HepG2 (cell line): ENCODE data around the gene MARCHF2. TPM values are rescaled to one million over a fixed set of nuclear protein-coding genes. Genes with fewer than 3 reads are reported as not detected.

Experiments used
- ATAC-seq: fragments of 200-7000 bp; cut with Tn5 transposase; 3 replicates; pipeline ENCODE4 v1.9.1; 2020; ENCODE audit warnings: mild to moderate bottlenecking, moderate library complexity
- BruUV-seq: library from RNA; stranded (reverse); fragments of 400-500 nt; replicated peaks from 2 replicates; lab custom pipeline; 2021; lab: Mats Ljungman, UMichigan
- CTCF ChIA-PET: fragments of 300-600 bp; formaldehyde crosslinking; extraction: SDS; loops from one replicate; lab custom pipeline; 2021; ENCODE audit warnings: low total read pairs, inconsistent platforms, low intra/inter-chr PET ratio; lab: Yijun Ruan, JAX
- POLR2A ChIA-PET: fragments of 350-600 bp; sonication (Branson Sonifier 250); formaldehyde crosslinking; loops from one replicate; lab custom pipeline; 2020; ENCODE audit warnings: antibody characterized with exemption, inconsistent platforms; lab: Yijun Ruan, JAX
- DNase-seq: peaks from one replicate; pipeline ENCODE4 v3.0.0-alpha.2; 2015; ENCODE audit warnings: low spot score
- FAIRE-seq: peaks from 3 replicates; lab custom pipeline; 2011; peaks lifted over from hg19 to GRCh38; lab: Jason Lieb, UNC
- H2AFZ ChIP-seq: one replicate; pipeline ENCODE4 v1.6.1; 2011; ENCODE audit warnings: low read length, inconsistent platforms
- H3K27ac ChIP-seq: fragments of 300-600 bp; 3 replicates; pipeline ENCODE4 v1.8.0; 2011; ENCODE audit warnings: mixed run types, mild to moderate bottlenecking, mixed read lengths, low read length, inconsistent platforms; ENCODE audit not compliant: insufficient read depth; ENCODE audit errors: extremely low read length
- H3K27me3 ChIP-seq, 2 experiments: fragments of 200-600 bp in 1 of 2; 2 replicates in 1 of 2; 3 replicates in 1 of 2; pipeline versions ENCODE4 v1.6.0 to v1.8.0; 2011; ENCODE audit warnings: low read length in 2 of 2, mild to moderate bottlenecking in 2 of 2, moderate library complexity in 2 of 2, inconsistent platforms in 1 of 2; ENCODE audit not compliant: insufficient read depth in 2 of 2, control insufficient read depth in 1 of 2
- H3K36me3 ChIP-seq, 2 experiments: fragments of 200-600 bp in 1 of 2; replicated peaks in 1 of 2; 2 replicates in 1 of 2; 3 replicates in 1 of 2; pipeline versions ENCODE4 v1.5.1 to v1.8.0; 2011; ENCODE audit warnings: low read length in 2 of 2, inconsistent platforms in 1 of 2; ENCODE audit not compliant: insufficient read depth in 2 of 2, control insufficient read depth in 1 of 2
- H3K4me1 ChIP-seq: 2 replicates; pipeline ENCODE4 v1.5.1; 2012; ENCODE audit warnings: low read length, inconsistent platforms; ENCODE audit not compliant: insufficient read depth
- H3K4me2 ChIP-seq: 2 replicates; pipeline ENCODE4 v1.6.0; 2011; ENCODE audit warnings: low read depth, low read length, inconsistent platforms
- H3K4me3 ChIP-seq, 3 experiments: fragments of 200-600 bp in 1 of 3; sonication (generic), shearing (Covaris generic) in 1 of 3; replicated peaks in 1 of 3; 2 replicates each; pipeline ENCODE4 v1.5.1; 2011 to 2016; ENCODE audit warnings: low read length in 3 of 3, inconsistent platforms in 2 of 3, low read depth in 2 of 3, mild to moderate bottlenecking in 2 of 3, control low read depth in 1 of 3, mixed read lengths in 1 of 3; ENCODE audit not compliant: insufficient read depth in 1 of 3
- H3K79me2 ChIP-seq: one replicate; pipeline ENCODE4 v1.6.1; 2011; ENCODE audit warnings: low read length, inconsistent platforms; ENCODE audit not compliant: insufficient read depth
- H3K9ac ChIP-seq: 2 replicates; pipeline ENCODE4 v1.6.0; 2011; ENCODE audit warnings: mild to moderate bottlenecking, low read depth, low read length, inconsistent platforms; ENCODE audit not compliant: insufficient read depth
- H3K9me3 ChIP-seq: 2 replicates; pipeline ENCODE4 v1.5.1; 2012; ENCODE audit warnings: mild to moderate bottlenecking, low read length
- H4K20me1 ChIP-seq: 2 replicates; pipeline ENCODE4 v1.6.0; 2011; ENCODE audit warnings: inconsistent platforms, mild to moderate bottlenecking, low read length, moderate library complexity; ENCODE audit not compliant: insufficient read depth
- HOXA9 ChIP-seq: sonication (generic); formaldehyde crosslinking; IDR thresholded peaks from 2 replicates; pipeline ENCODE4 v1.8.1; 2022; ENCODE audit warnings: missing genetic modification reagents, mild to moderate bottlenecking, moderate library complexity, borderline replicate concordance
- IKZF1 ChIP-seq: fragments of 450-650 bp; IDR thresholded peaks from 2 replicates; pipeline ENCODE4 v1.7.1; 2016
- MED1 ChIP-seq: sonication (generic); formaldehyde crosslinking; IDR thresholded peaks from 2 replicates; pipeline ENCODE4 v1.4.0; 2020; ENCODE audit warnings: missing genetic modification reagents
- MLLT10 ChIP-seq: sonication (generic); formaldehyde crosslinking; IDR thresholded peaks from 2 replicates; pipeline ENCODE4 v1.4.0; 2020; ENCODE audit warnings: missing genetic modification reagents
- NKX3-1 ChIP-seq: sonication (generic); formaldehyde crosslinking; IDR thresholded peaks from 2 replicates; pipeline ENCODE4 v1.5.0; 2020; ENCODE audit warnings: missing genetic modification reagents
- XRCC5 ChIP-seq: fragments of 200-400 bp; formaldehyde crosslinking; optimal IDR thresholded peaks from 2 replicates; pipeline ENCODE3; 2017; ENCODE audit warnings: mild to moderate bottlenecking, low read length
- WGBS: methylation state at CpG from one replicate; pipeline ENCODE4 v1.1.6; 2017; ENCODE audit warnings: low lambda C conversion rate; 5-methylcytosine and 5-hydroxymethylcytosine counted together
- in situ Hi-C: cut with HindIII; loops from 2 replicates; pipeline ENCODE4 v1.10.0; 2017; ENCODE audit warnings: low pct_unique_long_range_greater_than_20kb; ENCODE audit not compliant: extremely low pct_ligation_motif_present
- intact Hi-C: fragments of 100-400 bp; cut with micrococcal nuclease; formaldehyde crosslinking; loops from one replicate; pipeline ENCODE4 v1.10.0; 2022; ENCODE audit not compliant: unreplicated experiment
- polyA plus RNA-seq, 8 experiments: library from polyadenylated mRNA; depleted of rRNA in 3 of 8; stranded (reverse) in 7 of 8; unstranded in 1 of 8; fragments of >200 nt; fragmentation: Illumina TruSeq in 4 of 8; extraction: Trizol in 4 of 8; gene quantifications; 2 replicates each; pipeline versions ENCODE4 v1.2.1 to v1.2.3, GENCODE V29; 2011 to 2016; ENCODE audit warnings: low read depth in 4 of 8, missing spikeins in 1 of 8, mixed read lengths in 1 of 8; ENCODE audit not compliant: insufficient read depth in 1 of 8
- total RNA-seq, 5 experiments: library from RNA; depleted of rRNA; stranded (reverse); fragments of >200 nt; fragmentation: Illumina TruSeq; extraction: Trizol; gene quantifications; 2 replicates each; pipeline ENCODE4 v1.2.3, GENCODE V29; 2016; ENCODE audit warnings: low read depth in 1 of 5
- TF ChIP-seq, protein P1 (sequence below): IDR thresholded peaks from 2 replicates; pipeline ENCODE4 v1.6.1; 2012; ENCODE audit warnings: low read length, improper control_type of control experiment
- TF ChIP-seq, protein P2 (sequence below): sonication (generic); formaldehyde crosslinking; IDR thresholded peaks from 2 replicates; pipeline ENCODE4 v1.4.0; 2020; ENCODE audit warnings: mild to moderate bottlenecking, missing genetic modification reagents
- TF ChIP-seq, protein P3 (sequence below): sonication (generic); formaldehyde crosslinking; IDR thresholded peaks from 2 replicates; pipeline ENCODE4 v1.4.0; 2020; ENCODE audit warnings: mild to moderate bottlenecking, missing genetic modification reagents
- TF ChIP-seq, protein P4 (sequence below): IDR thresholded peaks from 2 replicates; pipeline ENCODE4 v1.6.1; 2016; ENCODE audit warnings: control low read depth

MARCHF2 gene
- total and polyA plus RNA-seq, 2 of the 13 experiments (the other 11 are each of a cell fraction or from before 2014, with no cell fraction given) = 12.7 to 13.0 TPM

DNA sequence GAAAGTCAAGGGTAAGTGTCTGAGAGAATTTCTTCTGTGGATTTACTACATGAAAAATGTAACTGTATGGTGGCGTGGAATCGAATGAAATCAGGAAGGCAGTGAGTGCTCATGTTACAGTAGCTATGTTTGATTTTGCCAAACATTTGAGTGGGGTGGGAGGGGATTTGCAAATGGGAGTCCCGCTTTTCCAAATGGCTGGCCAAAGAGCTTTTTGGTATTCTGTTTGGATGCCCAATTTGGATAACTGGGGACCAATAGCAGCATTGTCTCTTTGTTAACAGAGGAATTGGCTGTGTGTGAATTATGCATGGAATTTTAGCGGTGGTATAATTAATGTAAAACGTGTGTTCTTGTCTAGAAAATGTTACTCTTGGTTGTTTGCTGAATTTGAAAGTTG, 49.5 kb downstream of the MARCHF2 start:
- intact Hi-C loops (no loop called here), in situ Hi-C loops (no loop called here)
- no peak for DNase-seq
- Histone ChIP-seq H3K9me3 (no peaks in the 10 kb centered on the region), H3K4me1 (peaks cover 33% of the 10 kb centered on the region), H3K4me2 (no peak overlapping the region), H3K79me2 (peaks cover 72% of the 10 kb centered on the region), H3K27ac (no peak overlapping the region), H3K27me3 (no peaks in the 10 kb centered on the region), H3K4me3 (no peak overlapping the region), H3K9ac (no peak overlapping the region), H4K20me1 (peaks cover 51% of the 10 kb centered on the region), H3K36me3 (peaks cover 31 to 74% of the 10 kb centered on the region in 2 experiments), H2AFZ (no peak overlapping the region)
- BruUV-seq = no TSS peak
- no peak for ATAC-seq
- no peak for FAIRE-seq
- ChIA-PET CTCF (no interaction called here), POLR2A (no interaction called here)
- WGBS = 96% methylated on average over 5 of the region's 5 CpGs
- no peak for TF ChIP-seq MLLT10 (CRISPR knock-in tag)
- TF ChIP-seq, protein P1, sequence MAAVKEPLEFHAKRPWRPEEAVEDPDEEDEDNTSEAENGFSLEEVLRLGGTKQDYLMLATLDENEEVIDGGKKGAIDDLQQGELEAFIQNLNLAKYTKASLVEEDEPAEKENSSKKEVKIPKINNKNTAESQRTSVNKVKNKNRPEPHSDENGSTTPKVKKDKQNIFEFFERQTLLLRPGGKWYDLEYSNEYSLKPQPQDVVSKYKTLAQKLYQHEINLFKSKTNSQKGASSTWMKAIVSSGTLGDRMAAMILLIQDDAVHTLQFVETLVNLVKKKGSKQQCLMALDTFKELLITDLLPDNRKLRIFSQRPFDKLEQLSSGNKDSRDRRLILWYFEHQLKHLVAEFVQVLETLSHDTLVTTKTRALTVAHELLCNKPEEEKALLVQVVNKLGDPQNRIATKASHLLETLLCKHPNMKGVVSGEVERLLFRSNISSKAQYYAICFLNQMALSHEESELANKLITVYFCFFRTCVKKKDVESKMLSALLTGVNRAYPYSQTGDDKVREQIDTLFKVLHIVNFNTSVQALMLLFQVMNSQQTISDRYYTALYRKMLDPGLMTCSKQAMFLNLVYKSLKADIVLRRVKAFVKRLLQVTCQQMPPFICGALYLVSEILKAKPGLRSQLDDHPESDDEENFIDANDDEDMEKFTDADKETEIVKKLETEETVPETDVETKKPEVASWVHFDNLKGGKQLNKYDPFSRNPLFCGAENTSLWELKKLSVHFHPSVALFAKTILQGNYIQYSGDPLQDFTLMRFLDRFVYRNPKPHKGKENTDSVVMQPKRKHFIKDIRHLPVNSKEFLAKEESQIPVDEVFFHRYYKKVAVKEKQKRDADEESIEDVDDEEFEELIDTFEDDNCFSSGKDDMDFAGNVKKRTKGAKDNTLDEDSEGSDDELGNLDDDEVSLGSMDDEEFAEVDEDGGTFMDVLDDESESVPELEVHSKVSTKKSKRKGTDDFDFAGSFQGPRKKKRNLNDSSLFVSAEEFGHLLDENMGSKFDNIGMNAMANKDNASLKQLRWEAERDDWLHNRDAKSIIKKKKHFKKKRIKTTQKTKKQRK = no peak
- TF ChIP-seq, protein P2, sequence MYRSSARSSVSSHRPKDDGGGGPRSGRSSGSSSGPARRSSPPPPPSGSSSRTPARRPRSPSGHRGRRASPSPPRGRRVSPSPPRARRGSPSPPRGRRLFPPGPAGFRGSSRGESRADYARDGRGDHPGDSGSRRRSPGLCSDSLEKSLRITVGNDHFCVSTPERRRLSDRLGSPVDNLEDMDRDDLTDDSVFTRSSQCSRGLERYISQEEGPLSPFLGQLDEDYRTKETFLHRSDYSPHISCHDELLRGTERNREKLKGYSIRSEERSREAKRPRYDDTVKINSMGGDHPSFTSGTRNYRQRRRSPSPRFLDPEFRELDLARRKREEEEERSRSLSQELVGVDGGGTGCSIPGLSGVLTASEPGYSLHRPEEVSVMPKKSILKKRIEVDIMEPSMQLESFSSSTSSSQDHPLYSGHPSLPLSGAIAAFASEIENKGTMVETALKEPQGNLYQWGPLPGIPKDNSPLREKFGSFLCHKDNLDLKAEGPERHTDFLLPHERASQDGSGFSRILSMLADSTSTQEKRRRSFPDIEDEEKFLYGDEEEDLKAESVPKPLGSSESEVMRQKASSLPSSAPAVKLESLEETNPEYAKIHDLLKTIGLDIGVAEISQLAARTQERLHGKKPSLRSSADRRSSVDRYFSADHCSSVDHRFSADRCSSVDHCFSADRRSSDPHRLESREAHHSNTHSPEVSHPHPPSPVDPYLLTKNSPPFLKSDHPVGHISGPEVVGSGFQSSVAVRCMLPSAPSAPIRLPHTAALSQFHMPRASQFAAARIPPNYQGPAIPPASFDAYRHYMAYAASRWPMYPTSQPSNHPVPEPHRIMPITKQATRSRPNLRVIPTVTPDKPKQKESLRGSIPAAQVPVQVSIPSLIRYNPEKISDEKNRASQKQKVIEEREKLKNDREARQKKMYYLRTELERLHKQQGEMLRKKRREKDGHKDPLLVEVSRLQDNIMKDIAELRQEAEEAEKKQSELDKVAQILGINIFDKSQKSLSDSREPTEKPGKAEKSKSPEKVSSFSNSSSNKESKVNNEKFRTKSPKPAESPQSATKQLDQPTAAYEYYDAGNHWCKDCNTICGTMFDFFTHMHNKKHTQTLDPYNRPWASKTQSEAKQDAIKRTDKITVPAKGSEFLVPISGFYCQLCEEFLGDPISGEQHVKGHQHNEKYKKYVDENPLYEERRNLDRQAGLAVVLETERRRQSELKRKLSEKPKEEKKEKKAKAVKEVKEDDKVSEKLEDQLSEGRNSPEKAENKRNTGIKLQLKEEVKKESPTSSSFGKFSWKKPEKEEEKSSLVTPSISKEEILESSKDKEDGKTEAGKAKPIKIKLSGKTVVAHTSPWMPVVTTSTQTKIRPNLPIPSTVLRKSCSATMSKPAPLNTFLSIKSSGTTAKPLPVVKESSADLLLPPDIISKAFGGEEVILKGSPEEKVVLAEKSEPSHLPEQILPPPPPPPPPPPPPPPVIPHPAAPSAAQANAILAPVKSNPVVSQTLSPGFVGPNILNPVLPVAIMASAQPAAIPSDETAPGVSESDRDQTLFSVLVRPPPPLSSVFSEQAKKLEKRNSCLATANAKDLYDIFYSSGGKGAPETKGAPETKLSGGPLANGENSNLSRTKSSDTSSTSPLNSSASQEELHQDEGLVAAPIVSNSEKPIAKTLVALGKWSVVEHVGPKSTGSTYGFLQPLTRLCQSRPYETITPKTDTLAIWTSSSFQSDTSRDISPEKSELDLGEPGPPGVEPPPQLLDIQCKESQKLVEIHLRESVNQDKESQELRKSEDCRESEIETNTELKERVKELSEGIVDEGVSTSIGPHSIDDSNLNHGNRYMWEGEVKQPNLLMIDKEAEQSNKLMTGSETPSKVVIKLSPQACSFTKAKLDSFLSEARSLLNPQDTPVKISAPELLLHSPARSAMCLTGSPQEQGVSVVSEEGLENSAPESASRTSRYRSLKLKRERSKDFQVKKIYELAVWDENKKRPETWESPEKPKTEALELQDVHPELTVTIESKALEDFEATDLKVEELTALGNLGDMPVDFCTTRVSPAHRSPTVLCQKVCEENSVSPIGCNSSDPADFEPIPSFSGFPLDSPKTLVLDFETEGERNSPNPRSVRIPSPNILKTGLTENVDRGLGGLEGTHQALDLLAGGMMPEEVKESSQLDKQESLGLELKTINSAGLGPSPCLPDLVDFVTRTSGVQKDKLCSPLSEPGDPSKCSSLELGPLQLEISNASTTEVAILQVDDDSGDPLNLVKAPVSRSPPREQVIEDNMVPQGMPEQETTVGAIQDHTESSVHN = no peak
- TF ChIP-seq, protein P3, sequence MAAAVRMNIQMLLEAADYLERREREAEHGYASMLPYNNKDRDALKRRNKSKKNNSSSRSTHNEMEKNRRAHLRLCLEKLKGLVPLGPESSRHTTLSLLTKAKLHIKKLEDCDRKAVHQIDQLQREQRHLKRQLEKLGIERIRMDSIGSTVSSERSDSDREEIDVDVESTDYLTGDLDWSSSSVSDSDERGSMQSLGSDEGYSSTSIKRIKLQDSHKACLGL (CRISPR knock-in tag) = no peak
- no peak for TF ChIP-seq IKZF1
- no peak for TF ChIP-seq MED1 (CRISPR knock-in tag)
- TF ChIP-seq, protein P4, sequence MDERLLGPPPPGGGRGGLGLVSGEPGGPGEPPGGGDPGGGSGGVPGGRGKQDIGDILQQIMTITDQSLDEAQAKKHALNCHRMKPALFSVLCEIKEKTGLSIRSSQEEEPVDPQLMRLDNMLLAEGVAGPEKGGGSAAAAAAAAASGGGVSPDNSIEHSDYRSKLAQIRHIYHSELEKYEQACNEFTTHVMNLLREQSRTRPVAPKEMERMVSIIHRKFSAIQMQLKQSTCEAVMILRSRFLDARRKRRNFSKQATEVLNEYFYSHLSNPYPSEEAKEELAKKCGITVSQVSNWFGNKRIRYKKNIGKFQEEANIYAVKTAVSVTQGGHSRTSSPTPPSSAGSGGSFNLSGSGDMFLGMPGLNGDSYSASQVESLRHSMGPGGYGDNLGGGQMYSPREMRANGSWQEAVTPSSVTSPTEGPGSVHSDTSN (CRISPR knock-in tag) = no peak
- TF ChIP-seq NKX3-1 (CRISPR knock-in tag) = no peak
- no peak for TF ChIP-seq XRCC5
- TF ChIP-seq HOXA9 = no peak
